CD4-positive, CD25-positive, alpha-beta regulatory T cell (primary cell): ENCODE data around the gene SPATC1L. TPM values are rescaled to one million over a fixed set of nuclear protein-coding genes. Genes with fewer than 3 reads are reported as not detected.
"Not testable (repeated sequence)": the region's sequence is repeated elsewhere in the genome, so short reads cannot be mapped to it uniquely, and the experiment has no call there.

Source experiments
- ATAC-seq, 2 donors: fragments of 150-1000 bp; cut with Tn5 transposase; one replicate each; pipeline ENCODE4 v1.10.0; 2021; ENCODE audit warnings: low read depth in 2 of 2, moderate number of reproducible peaks in 2 of 2, moderate library complexity in 1 of 2
- DNase-seq, 3 donors: peaks; one replicate each; pipeline versions ENCODE4 v3.0.0 to v3.0.0-alpha.2; 2012 to 2022; ENCODE audit warnings: mixed read lengths in 1 of 3
- H3K27ac ChIP-seq: one replicate; pipeline ENCODE4 v1.7.0; 2013; ENCODE audit warnings: mild to moderate bottlenecking, low read length; ENCODE audit not compliant: insufficient read depth, poor library complexity, severe bottlenecking
- H3K27me3 ChIP-seq: one replicate; pipeline ENCODE4 v1.7.0; 2013; ENCODE audit warnings: low read length; ENCODE audit not compliant: control insufficient read depth, insufficient read depth
- H3K36me3 ChIP-seq: one replicate; pipeline ENCODE4 v1.7.0; 2013; ENCODE audit warnings: mild to moderate bottlenecking, low read length, moderate library complexity; ENCODE audit not compliant: control insufficient read depth, insufficient read depth
- H3K4me1 ChIP-seq: 2 replicates; pipeline ENCODE4 v1.7.0; 2013; ENCODE audit warnings: mild to moderate bottlenecking, low read length; ENCODE audit not compliant: insufficient read depth, control insufficient read depth, poor library complexity, severe bottlenecking
- H3K4me3 ChIP-seq: one replicate; pipeline ENCODE4 v1.7.0; 2013; ENCODE audit warnings: low read depth, mild to moderate bottlenecking, low read length, moderate library complexity
- H3K9me3 ChIP-seq, 2 experiments: 1 replicate in 1 of 2; 2 replicates in 1 of 2; pipeline ENCODE4 v1.7.0; 2013; ENCODE audit warnings: low read length in 2 of 2, mild to moderate bottlenecking in 1 of 2, moderate library complexity in 1 of 2; ENCODE audit not compliant: control insufficient read depth in 2 of 2
- H3K27ac Mint-ChIP-seq, 3 donors: one replicate each; pipeline ENCODE4 v1.8.0; 2020 to 2022; ENCODE audit warnings: mild to moderate bottlenecking in 3 of 3, mixed read lengths in 3 of 3, moderate library complexity in 2 of 3
- H3K27me3 Mint-ChIP-seq: one replicate; pipeline ENCODE4 v1.8.0; 2022; ENCODE audit warnings: mild to moderate bottlenecking, mixed read lengths
- H3K36me3 Mint-ChIP-seq: one replicate; pipeline ENCODE4 v1.8.0; 2020; ENCODE audit warnings: mixed read lengths
- H3K4me1 Mint-ChIP-seq, 4 donors: one replicate each; pipeline ENCODE4 v1.8.0; 2020 to 2022; ENCODE audit warnings: mixed read lengths in 4 of 4, mild to moderate bottlenecking in 1 of 4
- H3K4me3 Mint-ChIP-seq, 4 donors: one replicate each; pipeline ENCODE4 v1.8.0; 2020 to 2022; ENCODE audit warnings: mild to moderate bottlenecking in 4 of 4, mixed read lengths in 4 of 4, moderate library complexity in 3 of 4
- H3K9me3 Mint-ChIP-seq, 7 donors: one replicate each; pipeline ENCODE4 v1.8.0; 2020 to 2022; ENCODE audit warnings: mixed read lengths in 7 of 7, mild to moderate bottlenecking in 3 of 7, moderate library complexity in 2 of 7
- polyA plus RNA-seq, 4 donors: library from polyadenylated mRNA; unstranded; fragments of 300-500 nt; fragmentation: Illumina TruSeq; gene quantifications; one replicate each; pipeline ENCODE4 v1.2.3, GENCODE V29; 2021
- total RNA-seq: library from RNA; stranded (reverse); gene quantifications from one replicate; pipeline ENCODE4 v1.2.3, GENCODE V29; 2022

The SPATC1L gene
- total and polyA plus RNA-seq, 5 donors from 2014 or later: 1.7 to 9.2 (median 6.0) TPM

DNA sequence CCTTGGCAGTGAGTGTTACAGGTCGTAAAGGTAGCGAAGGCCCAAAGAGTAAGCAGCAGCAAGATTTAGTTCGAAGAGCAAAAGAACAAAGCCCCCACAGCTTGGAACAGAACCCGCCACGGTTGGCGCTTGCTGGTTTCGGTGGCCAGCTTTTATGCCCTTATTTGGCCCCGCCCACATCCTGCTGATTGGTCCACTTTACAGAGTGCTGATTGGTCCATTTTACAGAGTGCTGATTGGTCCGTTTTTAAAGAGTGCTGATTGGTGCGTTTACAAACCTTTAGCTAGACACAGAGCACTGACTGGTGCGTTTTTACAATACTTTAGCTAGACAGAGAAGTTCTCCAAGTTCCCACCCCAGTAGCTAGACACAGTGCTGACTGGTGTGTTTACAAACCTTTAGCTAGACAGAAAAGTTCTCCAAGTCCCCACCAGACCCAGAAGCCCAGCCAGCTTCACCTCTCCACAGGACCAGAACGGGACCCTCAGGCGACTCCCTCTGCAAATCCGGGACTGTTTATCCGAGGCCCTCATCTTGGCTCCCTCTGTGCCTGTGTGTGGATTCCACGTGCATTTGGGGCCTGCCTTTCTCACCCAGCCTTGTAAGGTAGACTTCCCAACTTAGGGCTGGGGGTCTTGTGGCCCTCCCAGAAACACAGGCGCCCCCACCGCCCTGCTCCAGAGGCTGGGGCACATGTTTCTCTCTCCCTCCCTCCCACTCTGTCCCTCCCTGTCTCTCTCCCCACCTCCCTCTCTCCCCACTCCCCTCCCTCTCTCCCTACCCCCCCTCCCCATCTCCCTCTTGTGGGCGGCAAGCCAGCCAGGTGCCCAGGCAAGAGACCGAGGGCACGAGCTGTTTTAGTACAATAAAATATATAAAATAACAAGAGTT lies 41.4 kb downstream of the SPATC1L start:
- H3K4me3 ChIP-seq: peak overlapping the region; percentile 94
- H3K9me3 ChIP-seq: no peaks in the 10 kb centered on the region
- no peaks in the 10 kb centered on the region for H3K36me3 Mint-ChIP-seq
- no peaks in the 10 kb centered on the region for H3K36me3 ChIP-seq
- peak in 1 of 3 donors; percentile 29 for DNase-seq
- H3K27ac ChIP-seq: peak overlapping the region; percentile 76
- no peaks in the 10 kb centered on the region for H3K27me3 ChIP-seq
- H3K27me3 Mint-ChIP-seq: no peaks in the 10 kb centered on the region
- H3K4me1 ChIP-seq: peaks cover 7% of the 10 kb centered on the region
- no peak overlapping the region for H3K4me3 Mint-ChIP-seq
- no peaks in the 10 kb centered on the region for H3K9me3 Mint-ChIP-seq
- peaks cover 0 to 11% (median 4%) of the 10 kb centered on the region in 4 donors for H3K4me1 Mint-ChIP-seq
- no peak for ATAC-seq
- peak overlapping the region in 1 of 3 donors; percentile 90 for H3K27ac Mint-ChIP-seq

- H3K9me3 ChIP-seq: no peaks in the 10 kb centered on the region
- ATAC-seq (no peak), DNase-seq (no peak)
- no peak overlapping the region for H3K4me3 ChIP-seq
- no peaks in the 10 kb centered on the region for H3K36me3 ChIP-seq
- H3K27me3 ChIP-seq: no peaks in the 10 kb centered on the region
- H3K36me3 Mint-ChIP-seq: no peaks in the 10 kb centered on the region
- H3K4me1 ChIP-seq: peaks cover 7% of the 10 kb centered on the region
- H3K27ac ChIP-seq: no peak overlapping the region
- H3K4me3 Mint-ChIP-seq: no peak overlapping the region
- peak overlapping the region in 2 of 3 donors; percentile 44 to 47 for H3K27ac Mint-ChIP-seq
- H3K4me1 Mint-ChIP-seq: peaks cover 0 to 11% (median 4%) of the 10 kb centered on the region in 4 donors
- no peaks in the 10 kb centered on the region for H3K9me3 Mint-ChIP-seq
- H3K27me3 Mint-ChIP-seq: no peaks in the 10 kb centered on the region
These were observed 42.3 kb downstream of the SPATC1L start for GRCh38 chr21:46141767-46142581.

- not testable (repeated sequence) for H3K4me3 ChIP-seq, H3K27ac Mint-ChIP-seq, H3K9me3 ChIP-seq, H3K9me3 Mint-ChIP-seq, H3K4me1 ChIP-seq, H3K27me3 ChIP-seq, H3K36me3 ChIP-seq, H3K27me3 Mint-ChIP-seq, H3K36me3 Mint-ChIP-seq, H3K4me3 Mint-ChIP-seq, ATAC-seq, H3K27ac ChIP-seq, DNase-seq
- peaks cover 0 to 11% (median 4%) of the 10 kb centered on the region in 4 donors for H3K4me1 Mint-ChIP-seq
These were observed 43.8 kb downstream of the SPATC1L start for GRCh38 chr21:46140352-46141003.

GRCh38 chr21:46139686-46140085 lies 44.6 kb downstream of the SPATC1L start:
- Mint-ChIP-seq H3K4me1 (peaks cover 0 to 9% (median 4%) of the 10 kb centered on the region in 4 donors), H3K27me3 (peaks cover 4% of the 10 kb centered on the region), H3K27ac (no peak overlapping the region), H3K36me3 (no peaks in the 10 kb centered on the region), H3K4me3 (no peak overlapping the region), H3K9me3 (no peaks in the 10 kb centered on the region)
- H3K27ac ChIP-seq: no peak overlapping the region
- no peaks in the 10 kb centered on the region for H3K36me3 ChIP-seq
- no peaks in the 10 kb centered on the region for H3K9me3 ChIP-seq
- ATAC-seq: no peak
- no peak overlapping the region for H3K4me3 ChIP-seq
- H3K27me3 ChIP-seq: no peaks in the 10 kb centered on the region
- H3K4me1 ChIP-seq: peaks cover 7% of the 10 kb centered on the region
- no peak for DNase-seq

DNA sequence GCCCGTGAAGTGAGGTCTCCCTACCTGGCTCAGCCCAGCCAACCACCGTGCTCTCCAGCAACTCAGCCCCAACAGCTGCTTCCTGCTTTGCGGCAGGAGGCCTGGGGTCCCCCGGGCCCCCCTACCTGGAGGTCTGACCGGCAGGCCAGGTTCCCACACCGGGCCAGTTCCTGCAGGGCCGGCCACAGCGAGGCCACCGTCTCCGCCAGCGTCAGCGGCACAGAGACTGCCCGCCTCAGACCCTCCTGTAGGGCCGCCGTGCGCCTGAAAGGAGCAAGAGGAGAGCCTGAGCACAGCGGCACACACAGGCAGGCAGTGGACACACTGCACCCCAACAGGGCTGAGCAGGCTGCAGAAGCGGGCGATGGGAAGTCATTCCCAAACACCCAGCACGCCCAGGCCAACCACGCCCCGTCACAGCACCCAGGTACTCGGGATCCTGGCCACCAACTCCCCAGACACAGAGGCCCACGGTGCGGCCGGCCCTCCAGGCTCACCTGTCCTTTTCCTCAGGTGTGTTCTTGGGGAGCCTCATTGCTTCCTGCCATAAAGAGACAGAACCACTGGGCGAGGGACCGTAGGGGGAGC lies 45.8 kb downstream of the SPATC1L start:
- Mint-ChIP-seq H3K27ac (no peak overlapping the region), H3K4me1 (peaks cover 0 to 1% (median under 1%) of the 10 kb centered on the region in 4 donors), H3K9me3 (no peaks in the 10 kb centered on the region), H3K27me3 (peaks cover 4% of the 10 kb centered on the region), H3K4me3 (peak overlapping the region in 1 of 4 donors; percentile 65), H3K36me3 (no peaks in the 10 kb centered on the region)
- no peak overlapping the region for H3K4me3 ChIP-seq
- no peaks in the 10 kb centered on the region for H3K27me3 ChIP-seq
- H3K27ac ChIP-seq: no peak overlapping the region
- H3K36me3 ChIP-seq: no peaks in the 10 kb centered on the region
- H3K9me3 ChIP-seq: no peaks in the 10 kb centered on the region
- ATAC-seq (no peak), DNase-seq (no peak)
- H3K4me1 ChIP-seq: peaks cover 1% of the 10 kb centered on the region

- Mint-ChIP-seq H3K4me3 (no peak overlapping the region), H3K36me3 (no peaks in the 10 kb centered on the region), H3K27ac (no peak overlapping the region), H3K27me3 (peaks cover 4% of the 10 kb centered on the region), H3K9me3 (no peaks in the 10 kb centered on the region), H3K4me1 (no peaks in the 10 kb centered on the region)
- Histone ChIP-seq H3K9me3 (no peaks in the 10 kb centered on the region), H3K4me1 (no peaks in the 10 kb centered on the region), H3K4me3 (no peak overlapping the region), H3K27me3 (no peaks in the 10 kb centered on the region), H3K27ac (no peak overlapping the region), H3K36me3 (no peaks in the 10 kb centered on the region)
- ATAC-seq (no peak), DNase-seq (no peak)
These were observed 46.4 kb downstream of the SPATC1L start for GRCh38 chr21:46137908-46138307.

- no peaks in the 10 kb centered on the region for H3K36me3 Mint-ChIP-seq
- Histone ChIP-seq H3K27me3 (no peaks in the 10 kb centered on the region), H3K27ac (no peak overlapping the region), H3K4me1 (no peaks in the 10 kb centered on the region), H3K4me3 (no peak overlapping the region), H3K9me3 (no peaks in the 10 kb centered on the region), H3K36me3 (no peaks in the 10 kb centered on the region)
- ATAC-seq (no peak), DNase-seq (no peak)
- H3K27ac Mint-ChIP-seq: no peak overlapping the region
- no peaks in the 10 kb centered on the region for H3K9me3 Mint-ChIP-seq
- no peaks in the 10 kb centered on the region for H3K4me1 Mint-ChIP-seq
- H3K27me3 Mint-ChIP-seq: peaks cover 4% of the 10 kb centered on the region
- H3K4me3 Mint-ChIP-seq: no peak overlapping the region
These were observed 47.4 kb downstream of the SPATC1L start for GRCh38 chr21:46136739-46137349.
